ENCODE data around the gene DNMT1. TPM values are rescaled to one million over a fixed set of nuclear protein-coding genes. Genes with fewer than 3 reads are reported as not detected.

Gene DNMT1
- total RNA-seq, 1 experiment from 2014 or later: 227 TPM

DNA sequence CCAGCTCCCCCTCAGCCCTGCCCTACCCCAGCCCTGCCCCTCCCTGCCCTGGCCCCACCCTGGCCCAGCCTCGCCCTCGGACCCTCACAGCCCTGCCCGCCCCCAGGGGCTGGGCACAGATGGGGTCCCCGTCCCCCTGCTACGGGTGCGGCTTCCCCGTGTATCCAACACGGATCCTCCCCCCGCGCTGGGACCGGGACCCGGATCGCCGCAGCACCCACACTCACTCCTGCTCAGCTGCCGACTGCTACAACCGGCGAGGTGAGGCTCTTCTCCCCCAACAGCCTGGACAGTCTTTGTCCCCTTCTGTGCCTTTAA lies 103.4 kb downstream of the DNMT1 start:
- no peak for DNase-seq
- Histone ChIP-seq H2AFZ (ENCODE audit: low read length) (no peak overlapping the region), H2BK12ac (ENCODE audit: insufficient read length, low read depth, low read length) (no peak overlapping the region), H3K4me1 (ENCODE audit: insufficient read depth, low read length) (no peaks in the 10 kb centered on the region), H4K20me1 (ENCODE audit: control insufficient read depth, insufficient read depth, insufficient read length) (no peaks in the 10 kb centered on the region), H2AK5ac (ENCODE audit: insufficient read length, low read length) (no peak overlapping the region), H4K8ac (replicated peaks; ENCODE audit: insufficient read length, low read depth, low read length) (no peak overlapping the region), H3K9ac (ENCODE audit: extremely low read depth, insufficient read length, low read length) (no peak overlapping the region), H3K9me3 (ENCODE audit: control insufficient read depth, low read depth, low read length) (no peaks in the 10 kb centered on the region), H2BK120ac (ENCODE audit: low read depth, low read length, poor library complexity, severe bottlenecking) (no peak overlapping the region), H3K56ac (ENCODE audit: insufficient read length, low read depth, low read length) (no peak overlapping the region), H3K27ac (ENCODE audit: insufficient read length, low read depth, low read length) (no peak overlapping the region), H3K14ac (ENCODE audit: insufficient read depth, low read length) (no peak overlapping the region), H3K4me2 (ENCODE audit: insufficient read depth, insufficient read length, low read length) (no peak overlapping the region), H3K23ac (ENCODE audit: insufficient read length, low read depth, low read length) (no peak overlapping the region), H3K18ac (ENCODE audit: insufficient read length, low read depth, low read length) (no peak overlapping the region), H4K5ac (ENCODE audit: insufficient read length, low read depth, low read length) (no peak overlapping the region), H2BK20ac (ENCODE audit: low read depth, low read length, poor library complexity, severe bottlenecking) (no peak overlapping the region), H2BK5ac (ENCODE audit: insufficient read length, low read length) (no peak overlapping the region), H3T11ph (ENCODE audit: low read length) (no peak overlapping the region), H2BK15ac (ENCODE audit: low read depth, low read length) (no peak overlapping the region), H3K79me1 (ENCODE audit: insufficient read depth, low read depth, low read length, poor library complexity, severe bottlenecking) (no peaks in the 10 kb centered on the region), H3K4ac (ENCODE audit: low read depth, low read length) (no peak overlapping the region), H3K23me2 (ENCODE audit: insufficient read length, low read depth, low read length, poor library complexity, severe bottlenecking) (peaks cover 11% of the 10 kb centered on the region), H4K91ac (ENCODE audit: insufficient read length, low read depth, low read length) (no peak overlapping the region), H3K27me3 (ENCODE audit: insufficient read depth, low read length) (peaks cover 3% of the 10 kb centered on the region), H3K79me2 (ENCODE audit: insufficient read depth, low read length) (no peaks in the 10 kb centered on the region)
- peaks cover 4 to 21% (median 11%) of the 10 kb centered on the region in 3 experiments for H3K36me3 Mint-ChIP-seq (ENCODE audit: insufficient read depth in 1 of 3, low read depth in 3 of 3)
- H3K27ac Mint-ChIP-seq: no peak overlapping the region
- TF ChIP-seq, protein P1, sequence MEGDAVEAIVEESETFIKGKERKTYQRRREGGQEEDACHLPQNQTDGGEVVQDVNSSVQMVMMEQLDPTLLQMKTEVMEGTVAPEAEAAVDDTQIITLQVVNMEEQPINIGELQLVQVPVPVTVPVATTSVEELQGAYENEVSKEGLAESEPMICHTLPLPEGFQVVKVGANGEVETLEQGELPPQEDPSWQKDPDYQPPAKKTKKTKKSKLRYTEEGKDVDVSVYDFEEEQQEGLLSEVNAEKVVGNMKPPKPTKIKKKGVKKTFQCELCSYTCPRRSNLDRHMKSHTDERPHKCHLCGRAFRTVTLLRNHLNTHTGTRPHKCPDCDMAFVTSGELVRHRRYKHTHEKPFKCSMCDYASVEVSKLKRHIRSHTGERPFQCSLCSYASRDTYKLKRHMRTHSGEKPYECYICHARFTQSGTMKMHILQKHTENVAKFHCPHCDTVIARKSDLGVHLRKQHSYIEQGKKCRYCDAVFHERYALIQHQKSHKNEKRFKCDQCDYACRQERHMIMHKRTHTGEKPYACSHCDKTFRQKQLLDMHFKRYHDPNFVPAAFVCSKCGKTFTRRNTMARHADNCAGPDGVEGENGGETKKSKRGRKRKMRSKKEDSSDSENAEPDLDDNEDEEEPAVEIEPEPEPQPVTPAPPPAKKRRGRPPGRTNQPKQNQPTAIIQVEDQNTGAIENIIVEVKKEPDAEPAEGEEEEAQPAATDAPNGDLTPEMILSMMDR (conservative IDR thresholded peaks at IDR 0.05): no peak
- no peak overlapping the region for H3K4me3 Mint-ChIP-seq
- peaks cover 27% of the 10 kb centered on the region for H3K27me3 Mint-ChIP-seq (ENCODE audit: low read depth)
- H3K4me1 Mint-ChIP-seq: peaks cover 4% of the 10 kb centered on the region in 2 experiments; a peak in 1 of 4 replicates
- no CpG with 5 or more reads among the region's 17 CpGs for WGBS (ENCODE audit: extremely low coverage, insufficient read length, low lambda C conversion rate)
- peaks cover 0 to 3% of the 10 kb centered on the region in 2 experiments; a peak in 1 of 5 replicates for H3K9me3 Mint-ChIP-seq

Data from H9 (cell line).